Activated CD8-positive, alpha-beta memory T cell treated with anti-CD3 and anti-CD28 coated beads, Interleukin-2, amount 50 U/mL, for 4 hours (primary cell): ENCODE data around the gene CCDC127.
"Not testable (repeated sequence)": the region's sequence is repeated elsewhere in the genome, so short reads cannot be mapped to it uniquely, and the experiment has no call there.

Experiments
- DNase-seq: peaks from one replicate; pipeline ENCODE4 v3.0.0-alpha.2; 2020

The CCDC127 gene

GRCh38 chr5:169728-170094 lies 48.2 kb downstream of the CCDC127 start:
- DNase-seq = no peak

- no peak for DNase-seq
Observed at GRCh38 chr5:169071-169727, 48.8 kb downstream of the CCDC127 start.

- DNase-seq = no peak
Observed at GRCh38 chr5:167982-168660, 49.8 kb downstream of the CCDC127 start.

- DNase-seq = no peak
Observed at GRCh38 chr5:167511-167910, 50.4 kb downstream of the CCDC127 start.

- no peak for DNase-seq
Observed at GRCh38 chr5:166441-167372, 51.2 kb downstream of the CCDC127 start.

- not testable (repeated sequence) for DNase-seq
Observed at GRCh38 chr5:164783-165182, 53.2 kb downstream of the CCDC127 start.

- no peak for DNase-seq
Observed at GRCh38 chr5:164244-164643, 53.7 kb downstream of the CCDC127 start.

- no peak for DNase-seq
Observed at GRCh38 chr5:163841-164240, 54.1 kb downstream of the CCDC127 start.

GRCh38 chr5:163338-163620 lies 54.7 kb downstream of the CCDC127 start:
- no peak for DNase-seq

GRCh38 chr5:162565-163337 lies 55.2 kb downstream of the CCDC127 start:
- no peak for DNase-seq

GRCh38 chr5:162190-162564 lies 55.8 kb downstream of the CCDC127 start:
- DNase-seq = no peak

- no peak for DNase-seq
Observed at GRCh38 chr5:161803-162110, 56.2 kb downstream of the CCDC127 start.

GRCh38 chr5:160921-161802 lies 56.8 kb downstream of the CCDC127 start:
- no peak for DNase-seq

- no peak for DNase-seq
Observed at GRCh38 chr5:160173-160510, 57.8 kb downstream of the CCDC127 start.

- DNase-seq = no peak
Observed at GRCh38 chr5:159448-160172, 58.3 kb downstream of the CCDC127 start.

- DNase-seq = no peak
Observed at GRCh38 chr5:158807-159447, 59.0 kb downstream of the CCDC127 start.

- no peak for DNase-seq
Observed at GRCh38 chr5:157801-158200, 60.2 kb downstream of the CCDC127 start.

- DNase-seq = no peak
Observed at GRCh38 chr5:157126-157715, 60.7 kb downstream of the CCDC127 start.

GRCh38 chr5:156411-157072 lies 61.4 kb downstream of the CCDC127 start:
- DNase-seq = no peak
